ENCODE data around the gene SLC24A3.

Gene SLC24A3

DNA sequence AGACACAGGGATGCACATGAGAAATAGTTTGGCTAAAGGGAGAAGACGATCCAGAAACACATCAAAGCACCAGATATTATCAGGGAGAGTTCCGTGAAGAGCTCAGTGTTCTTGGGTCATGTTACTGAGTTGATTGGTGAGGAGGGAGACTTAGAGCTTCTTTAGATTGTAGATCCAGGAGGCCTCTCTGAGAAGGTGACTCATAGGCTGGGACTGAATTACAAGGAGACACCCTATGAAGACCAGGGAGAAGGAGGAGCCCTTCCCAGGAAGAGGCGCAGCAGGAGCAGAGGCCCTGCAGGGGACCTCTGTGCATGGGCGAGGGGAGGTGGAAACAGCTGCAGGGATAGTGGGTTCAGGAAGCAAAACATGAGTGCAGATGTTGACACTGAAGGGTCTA, 196.5 kb downstream of the SLC24A3 start:
- no peak for ATAC-seq
- TF ChIP-seq ISL1 (CRISPR knock-in tag; IDR thresholded peaks at IDR 0.05) (no peak), ZNF8 (CRISPR knock-in tag; IDR thresholded peaks at IDR 0.05) (no peak), GLIS3 (CRISPR knock-in tag; IDR thresholded peaks at IDR 0.05) (no peak), ZFP3 (CRISPR knock-in tag; IDR thresholded peaks at IDR 0.05) (no peak), ZC3H10 (CRISPR knock-in tag; IDR thresholded peaks at IDR 0.05) (no peak), BACH2 (CRISPR knock-in tag; IDR thresholded peaks at IDR 0.05; ENCODE audit: borderline replicate concordance) (no peak), RARB (CRISPR knock-in tag; IDR thresholded peaks at IDR 0.05) (no peak), SNAI2 (CRISPR knock-in tag; IDR thresholded peaks at IDR 0.05) (no peak), ZNF70 (CRISPR knock-in tag; IDR thresholded peaks at IDR 0.05) (no peak), ZFP30 (CRISPR knock-in tag; IDR thresholded peaks at IDR 0.05) (no peak), ESRRG (CRISPR knock-in tag; IDR thresholded peaks at IDR 0.05) (no peak)

GRCh38 chr20:19411811-19412210, 199.4 kb downstream of the SLC24A3 start:
- no peak for ATAC-seq
- TF ChIP-seq RARB (CRISPR knock-in tag; IDR thresholded peaks at IDR 0.05) (no peak), BACH2 (CRISPR knock-in tag; IDR thresholded peaks at IDR 0.05; ENCODE audit: borderline replicate concordance) (no peak), PPARA (CRISPR knock-in tag; IDR thresholded peaks at IDR 0.05; ENCODE audit: borderline replicate concordance) (no peak), ISL1 (CRISPR knock-in tag; IDR thresholded peaks at IDR 0.05) (no peak), ZC3H10 (CRISPR knock-in tag; IDR thresholded peaks at IDR 0.05) (no peak), TOX (CRISPR knock-in tag; IDR thresholded peaks at IDR 0.05; ENCODE audit: borderline replicate concordance) (no peak), SNAI2 (CRISPR knock-in tag; IDR thresholded peaks at IDR 0.05) (no peak), TCF4 (CRISPR knock-in tag; IDR thresholded peaks at IDR 0.05; ENCODE audit: borderline replicate concordance) (no peak), ZFP3 (CRISPR knock-in tag; IDR thresholded peaks at IDR 0.05) (no peak), ZFP30 (CRISPR knock-in tag; IDR thresholded peaks at IDR 0.05) (no peak), CSDC2 (CRISPR knock-in tag; IDR thresholded peaks at IDR 0.05) (no peak), CREB5 (CRISPR knock-in tag; IDR thresholded peaks at IDR 0.05; ENCODE audit: low read depth) (no peak), ZNF8 (CRISPR knock-in tag; IDR thresholded peaks at IDR 0.05) (no peak), POU6F1 (CRISPR knock-in tag; IDR thresholded peaks at IDR 0.05; ENCODE audit: borderline replicate concordance, low read depth) (no peak)
- TF ChIP-seq, protein P1, sequence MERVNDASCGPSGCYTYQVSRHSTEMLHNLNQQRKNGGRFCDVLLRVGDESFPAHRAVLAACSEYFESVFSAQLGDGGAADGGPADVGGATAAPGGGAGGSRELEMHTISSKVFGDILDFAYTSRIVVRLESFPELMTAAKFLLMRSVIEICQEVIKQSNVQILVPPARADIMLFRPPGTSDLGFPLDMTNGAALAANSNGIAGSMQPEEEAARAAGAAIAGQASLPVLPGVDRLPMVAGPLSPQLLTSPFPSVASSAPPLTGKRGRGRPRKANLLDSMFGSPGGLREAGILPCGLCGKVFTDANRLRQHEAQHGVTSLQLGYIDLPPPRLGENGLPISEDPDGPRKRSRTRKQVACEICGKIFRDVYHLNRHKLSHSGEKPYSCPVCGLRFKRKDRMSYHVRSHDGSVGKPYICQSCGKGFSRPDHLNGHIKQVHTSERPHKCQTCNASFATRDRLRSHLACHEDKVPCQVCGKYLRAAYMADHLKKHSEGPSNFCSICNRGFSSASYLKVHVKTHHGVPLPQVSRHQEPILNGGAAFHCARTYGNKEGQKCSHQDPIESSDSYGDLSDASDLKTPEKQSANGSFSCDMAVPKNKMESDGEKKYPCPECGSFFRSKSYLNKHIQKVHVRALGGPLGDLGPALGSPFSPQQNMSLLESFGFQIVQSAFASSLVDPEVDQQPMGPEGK (CRISPR knock-in tag; IDR thresholded peaks at IDR 0.05; ENCODE audit: borderline replicate concordance): no peak
- TF ChIP-seq, protein P2, sequence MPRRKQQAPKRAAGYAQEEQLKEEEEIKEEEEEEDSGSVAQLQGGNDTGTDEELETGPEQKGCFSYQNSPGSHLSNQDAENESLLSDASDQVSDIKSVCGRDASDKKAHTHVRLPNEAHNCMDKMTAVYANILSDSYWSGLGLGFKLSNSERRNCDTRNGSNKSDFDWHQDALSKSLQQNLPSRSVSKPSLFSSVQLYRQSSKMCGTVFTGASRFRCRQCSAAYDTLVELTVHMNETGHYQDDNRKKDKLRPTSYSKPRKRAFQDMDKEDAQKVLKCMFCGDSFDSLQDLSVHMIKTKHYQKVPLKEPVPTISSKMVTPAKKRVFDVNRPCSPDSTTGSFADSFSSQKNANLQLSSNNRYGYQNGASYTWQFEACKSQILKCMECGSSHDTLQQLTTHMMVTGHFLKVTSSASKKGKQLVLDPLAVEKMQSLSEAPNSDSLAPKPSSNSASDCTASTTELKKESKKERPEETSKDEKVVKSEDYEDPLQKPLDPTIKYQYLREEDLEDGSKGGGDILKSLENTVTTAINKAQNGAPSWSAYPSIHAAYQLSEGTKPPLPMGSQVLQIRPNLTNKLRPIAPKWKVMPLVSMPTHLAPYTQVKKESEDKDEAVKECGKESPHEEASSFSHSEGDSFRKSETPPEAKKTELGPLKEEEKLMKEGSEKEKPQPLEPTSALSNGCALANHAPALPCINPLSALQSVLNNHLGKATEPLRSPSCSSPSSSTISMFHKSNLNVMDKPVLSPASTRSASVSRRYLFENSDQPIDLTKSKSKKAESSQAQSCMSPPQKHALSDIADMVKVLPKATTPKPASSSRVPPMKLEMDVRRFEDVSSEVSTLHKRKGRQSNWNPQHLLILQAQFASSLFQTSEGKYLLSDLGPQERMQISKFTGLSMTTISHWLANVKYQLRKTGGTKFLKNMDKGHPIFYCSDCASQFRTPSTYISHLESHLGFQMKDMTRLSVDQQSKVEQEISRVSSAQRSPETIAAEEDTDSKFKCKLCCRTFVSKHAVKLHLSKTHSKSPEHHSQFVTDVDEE (CRISPR knock-in tag; IDR thresholded peaks at IDR 0.05): no peak

DNA sequence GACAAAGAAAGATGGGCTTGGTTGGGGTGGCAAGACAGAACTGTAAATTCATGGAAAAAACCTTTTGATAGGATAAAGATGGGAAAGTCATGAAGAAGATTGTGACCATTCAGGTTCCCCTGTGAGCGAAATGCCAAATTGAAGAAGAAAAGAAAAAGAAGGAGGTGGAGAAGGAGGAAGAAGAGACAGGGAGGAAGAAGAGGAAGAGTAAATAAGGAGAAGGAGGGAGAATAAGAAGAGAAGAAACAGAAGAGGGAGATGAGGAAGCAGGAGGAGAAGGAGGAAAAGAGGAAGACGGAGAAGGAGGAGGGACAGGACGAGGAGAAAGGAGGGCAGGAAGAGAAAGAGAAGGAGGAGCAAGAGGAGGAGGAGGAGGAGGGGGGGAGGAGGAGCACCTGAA, 199.8 kb downstream of the SLC24A3 start:
- no peak for ATAC-seq
- TF ChIP-seq GLIS3 (CRISPR knock-in tag; IDR thresholded peaks at IDR 0.05) (no peak), TOX (CRISPR knock-in tag; IDR thresholded peaks at IDR 0.05; ENCODE audit: borderline replicate concordance) (no peak), TCF4 (CRISPR knock-in tag; IDR thresholded peaks at IDR 0.05; ENCODE audit: borderline replicate concordance) (no peak), ZNF565 (CRISPR knock-in tag; conservative IDR thresholded peaks at IDR 0.05; ENCODE audit: low read depth) (no peak), CREB5 (CRISPR knock-in tag; IDR thresholded peaks at IDR 0.05; ENCODE audit: low read depth) (no peak), ZC3H10 (CRISPR knock-in tag; IDR thresholded peaks at IDR 0.05) (no peak), PPARA (CRISPR knock-in tag; IDR thresholded peaks at IDR 0.05; ENCODE audit: borderline replicate concordance) (no peak)
- TF ChIP-seq, protein P3, sequence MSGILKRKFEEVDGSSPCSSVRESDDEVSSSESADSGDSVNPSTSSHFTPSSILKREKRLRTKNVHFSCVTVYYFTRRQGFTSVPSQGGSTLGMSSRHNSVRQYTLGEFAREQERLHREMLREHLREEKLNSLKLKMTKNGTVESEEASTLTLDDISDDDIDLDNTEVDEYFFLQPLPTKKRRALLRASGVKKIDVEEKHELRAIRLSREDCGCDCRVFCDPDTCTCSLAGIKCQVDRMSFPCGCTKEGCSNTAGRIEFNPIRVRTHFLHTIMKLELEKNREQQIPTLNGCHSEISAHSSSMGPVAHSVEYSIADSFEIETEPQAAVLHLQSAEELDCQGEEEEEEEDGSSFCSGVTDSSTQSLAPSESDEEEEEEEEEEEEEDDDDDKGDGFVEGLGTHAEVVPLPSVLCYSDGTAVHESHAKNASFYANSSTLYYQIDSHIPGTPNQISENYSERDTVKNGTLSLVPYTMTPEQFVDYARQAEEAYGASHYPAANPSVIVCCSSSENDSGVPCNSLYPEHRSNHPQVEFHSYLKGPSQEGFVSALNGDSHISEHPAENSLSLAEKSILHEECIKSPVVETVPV (CRISPR knock-in tag; IDR thresholded peaks at IDR 0.05): no peak
